Measurements from ENCODE around the gene SEC22B. TPM values are rescaled to one million over a fixed set of nuclear protein-coding genes. Genes with fewer than 3 reads are reported as not detected.
A peak's percentile ranks its signal among the peaks of the same experiment; 100 is the strongest.
"Not testable (repeated sequence)": the region's sequence is repeated elsewhere in the genome, so short reads cannot be mapped to it uniquely, and the experiment has no call there.

Gene SEC22B
- total RNA-seq, 1 donor from 2014 or later: 18.5 TPM

- ATAC-seq; DNase-seq (ENCODE audit: low spot score): not testable (repeated sequence)
These were observed 26.8 kb downstream of the SEC22B start for GRCh38 chr1:120149420-120150059.

- ATAC-seq: peak; percentile 58
- not testable (repeated sequence) for DNase-seq (ENCODE audit: low spot score)
These were observed 30.5 kb downstream of the SEC22B start for GRCh38 chr1:120145806-120146205.

GRCh38 chr1:120144626-120145025, 31.7 kb downstream of the SEC22B start:
- ATAC-seq: peak; percentile 85
- DNase-seq (ENCODE audit: low spot score): not testable (repeated sequence)

- ATAC-seq; DNase-seq (ENCODE audit: low spot score): not testable (repeated sequence)
These were observed 32.2 kb downstream of the SEC22B start for GRCh38 chr1:120144169-120144568.

- not testable (repeated sequence) for DNase-seq (ENCODE audit: low spot score)
These were observed 33.0 kb downstream of the SEC22B start for GRCh38 chr1:120143334-120143733.

GRCh38 chr1:120142512-120143263, 33.6 kb downstream of the SEC22B start:
- ATAC-seq: peak; percentile 31
- not testable (repeated sequence) for DNase-seq (ENCODE audit: low spot score)

More at GRCh38 chr1:120143334-120143733, 33.0 kb downstream of the SEC22B start:
- ATAC-seq: not testable (repeated sequence)

GRCh38 chr1:120141865-120142264, 34.5 kb downstream of the SEC22B start:
- not testable (repeated sequence) for ATAC-seq; DNase-seq (ENCODE audit: low spot score)

- not testable (repeated sequence) for DNase-seq (ENCODE audit: low spot score); ATAC-seq
These were observed 35.6 kb downstream of the SEC22B start for GRCh38 chr1:120140656-120141265.

- not testable (repeated sequence) for ATAC-seq; DNase-seq (ENCODE audit: low spot score)
These were observed 40.2 kb downstream of the SEC22B start for GRCh38 chr1:120136086-120136485.

- not testable (repeated sequence) for ATAC-seq; DNase-seq (ENCODE audit: low spot score)
These were observed 42.4 kb downstream of the SEC22B start for GRCh38 chr1:120133928-120134325.

GRCh38 chr1:120133228-120133927, 42.9 kb downstream of the SEC22B start:
- DNase-seq (ENCODE audit: low spot score): no peak
- ATAC-seq: no peak

- DNase-seq (ENCODE audit: low spot score); ATAC-seq: not testable (repeated sequence)
These were observed 43.9 kb downstream of the SEC22B start for GRCh38 chr1:120132406-120132763.

- DNase-seq (ENCODE audit: low spot score): peak; percentile 84
- ATAC-seq: peak; percentile 87
These were observed 44.5 kb downstream of the SEC22B start for GRCh38 chr1:120131611-120132405.

- not testable (repeated sequence) for ATAC-seq; DNase-seq (ENCODE audit: low spot score)
These were observed 48.4 kb downstream of the SEC22B start for GRCh38 chr1:120127921-120128320.

- not testable (repeated sequence) for DNase-seq (ENCODE audit: low spot score); ATAC-seq
These were observed 50.1 kb downstream of the SEC22B start for GRCh38 chr1:120126216-120126615.

- ATAC-seq; DNase-seq (ENCODE audit: low spot score): not testable (repeated sequence)
These were observed 51.7 kb downstream of the SEC22B start for GRCh38 chr1:120124628-120125027.

GRCh38 chr1:120123813-120124510, 52.4 kb downstream of the SEC22B start:
- DNase-seq (ENCODE audit: low spot score): not testable (repeated sequence)
- peak; percentile 55 for ATAC-seq

- DNase-seq (ENCODE audit: low spot score); ATAC-seq: not testable (repeated sequence)
These were observed 53.9 kb downstream of the SEC22B start for GRCh38 chr1:120122262-120122893.

- ATAC-seq; DNase-seq (ENCODE audit: low spot score): not testable (repeated sequence)
These were observed 54.5 kb downstream of the SEC22B start for GRCh38 chr1:120121830-120122229.

Measured in left lobe of liver (tissue), 2 donors.